OCI-LY1 (cell line): ENCODE measurements around the gene TRIM56.

ENCODE experiments used
- H2AFZ ChIP-seq: fragments of 200-600 bp; sonication (generic), shearing (Covaris generic); 2 replicates; pipeline ENCODE4 v1.6.0; 2014; ENCODE audit warnings: antibody characterized with exemption, mild to moderate bottlenecking, low read length
- H3F3A ChIP-seq: fragments of 200-600 bp; sonication (generic), shearing (Covaris generic); 2 replicates; pipeline ENCODE4 v1.6.0; 2014; ENCODE audit warnings: mild to moderate bottlenecking, antibody characterized with exemption, low read length, moderate library complexity; ENCODE audit not compliant: insufficient read depth
- H3K27ac ChIP-seq: fragments of 200-600 bp; sonication (generic); 2 replicates; pipeline ENCODE4 v1.5.1; 2014; ENCODE audit warnings: low read length, mixed run types, mild to moderate bottlenecking, low read depth; ENCODE audit not compliant: poor library complexity, severe bottlenecking
- H3K27me3 ChIP-seq: fragments of 200-600 bp; sonication (generic); 2 replicates; pipeline ENCODE4 v1.6.0; 2014; ENCODE audit warnings: antibody characterized with exemption, mild to moderate bottlenecking, low read length, moderate library complexity; ENCODE audit not compliant: insufficient read depth
- H3K36me3 ChIP-seq: fragments of 200-600 bp; sonication (generic); 2 replicates; pipeline ENCODE4 v1.6.1; 2014; ENCODE audit warnings: mild to moderate bottlenecking, antibody characterized with exemption, low read length, moderate library complexity, mixed read lengths; ENCODE audit not compliant: insufficient read depth
- H3K4me1 ChIP-seq: fragments of 200-600 bp; sonication (generic); 2 replicates; pipeline ENCODE4 v1.5.1; 2014; ENCODE audit warnings: mild to moderate bottlenecking, low read length, moderate library complexity; ENCODE audit not compliant: insufficient read depth, severe bottlenecking
- H3K4me2 ChIP-seq: fragments of 200-600 bp; sonication (generic), shearing (Covaris generic); 2 replicates; pipeline ENCODE4 v1.6.1; 2014; ENCODE audit warnings: low read length
- H3K4me3 ChIP-seq: fragments of 200-600 bp; sonication (generic); 2 replicates; pipeline ENCODE4 v1.5.1; 2014; ENCODE audit warnings: low read length, low read depth, mild to moderate bottlenecking, mixed read lengths; ENCODE audit not compliant: poor library complexity, severe bottlenecking
- H3K79me2 ChIP-seq: fragments of 200-600 bp; shearing (Covaris generic); 2 replicates; pipeline ENCODE4 v1.6.1; 2016; ENCODE audit warnings: mixed run types, low read length, mixed read lengths; ENCODE audit not compliant: insufficient read depth
- H3K9ac ChIP-seq: fragments of 200-600 bp; sonication (generic), shearing (Covaris generic); 2 replicates; pipeline ENCODE4 v1.6.1; 2014; ENCODE audit warnings: mild to moderate bottlenecking, low read length, mixed read lengths
- H3K9me2 ChIP-seq: fragments of 200-600 bp; sonication (generic), shearing (Covaris generic); 2 replicates; pipeline ENCODE4 v1.6.1; 2014; ENCODE audit warnings: low read depth, mild to moderate bottlenecking, low read length, mixed read lengths
- H3K9me3 ChIP-seq: fragments of 200-600 bp; shearing (Covaris generic); 2 replicates; pipeline ENCODE4 v1.6.1; 2014; ENCODE audit warnings: low read length, mixed read lengths
- H4K20me1 ChIP-seq: fragments of 200-600 bp; sonication (generic), shearing (Covaris generic); 2 replicates; pipeline ENCODE4 v1.6.0; 2016; ENCODE audit warnings: mild to moderate bottlenecking, low read length; ENCODE audit not compliant: insufficient read depth
- CTCF ChIP-seq: fragments of 200-600 bp; sonication (generic), shearing (Covaris generic); IDR thresholded peaks from 2 replicates; pipeline ENCODE4 v1.5.1; 2017; ENCODE audit warnings: mild to moderate bottlenecking, antibody characterized with exemption, low read length, moderate library complexity, mixed read lengths
- EZH2 ChIP-seq: fragments of 200-600 bp; sonication (generic), shearing (Covaris generic); IDR thresholded peaks from 2 replicates; pipeline ENCODE4 v1.8.0; 2017; ENCODE audit warnings: borderline replicate concordance, mixed run types, mild to moderate bottlenecking, antibody characterized with exemption, low read length, moderate library complexity, mixed read lengths

Gene TRIM56

DNA sequence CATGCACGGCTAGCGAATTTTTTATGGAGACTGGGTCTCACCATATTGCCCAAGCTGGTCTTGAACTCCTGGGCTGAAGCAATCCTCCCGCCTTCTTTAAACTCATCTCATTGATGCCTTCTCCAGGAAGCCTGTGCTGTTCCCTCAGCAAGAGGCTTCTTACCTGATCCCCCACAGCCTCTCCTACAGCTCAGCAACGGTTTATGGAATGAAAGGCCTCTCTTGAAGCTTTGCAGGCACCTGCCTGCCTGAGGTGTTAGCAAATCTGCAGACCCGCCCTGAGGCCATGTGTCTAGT lies 468 bp upstream of the TRIM56 start:
- Histone ChIP-seq H3K27me3 (no peaks in the 10 kb centered on the region), H4K20me1 (no peaks in the 10 kb centered on the region), H3K4me1 (peaks cover 15% of the 10 kb centered on the region), H3K4me2 (peak overlapping the region; percentile 86), H3F3A (no peaks in the 10 kb centered on the region), H3K4me3 (peak overlapping the region; percentile 83), H3K9ac (peak overlapping the region; percentile 92), H3K79me2 (no peaks in the 10 kb centered on the region), H3K36me3 (peaks cover 29% of the 10 kb centered on the region), H2AFZ (peak overlapping the region; percentile 17; the same call in 1 of the 2 replicates), H3K9me3 (no peaks in the 10 kb centered on the region), H3K27ac (peak overlapping the region; percentile 56), H3K9me2 (no peaks in the 10 kb centered on the region)
- TF ChIP-seq CTCF (no peak), EZH2 (no peak)

DNA sequence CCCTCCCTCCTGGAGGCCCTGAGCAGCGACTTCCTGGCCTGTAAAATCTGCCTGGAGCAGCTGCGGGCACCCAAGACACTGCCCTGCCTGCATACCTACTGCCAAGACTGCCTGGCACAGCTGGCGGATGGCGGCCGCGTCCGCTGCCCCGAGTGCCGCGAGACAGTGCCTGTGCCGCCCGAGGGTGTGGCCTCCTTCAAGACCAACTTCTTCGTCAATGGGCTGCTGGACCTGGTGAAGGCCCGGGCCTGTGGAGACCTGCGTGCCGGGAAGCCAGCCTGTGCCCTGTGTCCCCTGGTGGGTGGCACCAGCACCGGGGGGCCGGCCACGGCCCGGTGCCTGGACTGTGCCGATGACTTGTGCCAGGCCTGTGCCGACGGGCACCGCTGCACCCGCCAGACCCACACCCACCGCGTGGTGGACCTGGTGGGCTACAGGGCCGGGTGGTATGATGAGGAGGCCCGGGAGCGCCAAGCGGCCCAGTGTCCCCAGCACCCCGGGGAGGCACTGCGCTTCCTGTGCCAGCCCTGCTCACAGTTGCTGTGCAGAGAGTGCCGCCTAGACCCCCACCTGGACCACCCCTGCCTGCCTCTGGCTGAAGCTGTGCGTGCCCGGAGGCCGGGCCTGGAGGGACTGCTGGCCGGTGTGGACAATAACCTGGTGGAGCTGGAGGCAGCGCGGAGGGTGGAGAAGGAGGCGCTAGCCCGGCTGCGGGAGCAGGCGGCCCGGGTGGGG lies 2.2 kb downstream of the TRIM56 start:
- no peaks in the 10 kb centered on the region for H4K20me1 ChIP-seq
- H3K9ac ChIP-seq = no peak overlapping the region
- no peak overlapping the region for H3K4me2 ChIP-seq

GRCh38 chr7:101088069-101088425 lies 2.8 kb downstream of the TRIM56 start:
- no peaks in the 10 kb centered on the region for H3K9me3 ChIP-seq
- H3F3A ChIP-seq = no peaks in the 10 kb centered on the region
- H2AFZ ChIP-seq = no peak overlapping the region
- TF ChIP-seq EZH2 = no peak
- no peak for TF ChIP-seq CTCF
- H3K79me2 ChIP-seq = no peaks in the 10 kb centered on the region
- no peaks in the 10 kb centered on the region for H4K20me1 ChIP-seq
- no peaks in the 10 kb centered on the region for H3K9me2 ChIP-seq
- no peak overlapping the region for H3K27ac ChIP-seq
- peaks cover 40% of the 10 kb centered on the region for H3K36me3 ChIP-seq
- H3K27me3 ChIP-seq = no peaks in the 10 kb centered on the region
- H3K4me3 ChIP-seq = no peak overlapping the region
- no peak overlapping the region for H3K4me2 ChIP-seq
- H3K4me1 ChIP-seq = peaks cover 15% of the 10 kb centered on the region
- H3K9ac ChIP-seq = no peak overlapping the region

More for the DNA sequence above, 2.2 kb downstream of the TRIM56 start:
- no peaks in the 10 kb centered on the region for H3K27me3 ChIP-seq
- no peak for TF ChIP-seq EZH2
- TF ChIP-seq CTCF = no peak
- no peaks in the 10 kb centered on the region for H3K9me2 ChIP-seq
- H3K4me3 ChIP-seq = no peak overlapping the region
- peaks cover 15% of the 10 kb centered on the region for H3K4me1 ChIP-seq
- no peaks in the 10 kb centered on the region for H3K79me2 ChIP-seq
- H3K9me3 ChIP-seq = no peaks in the 10 kb centered on the region
- no peak overlapping the region for H2AFZ ChIP-seq
- H3F3A ChIP-seq = no peaks in the 10 kb centered on the region
- no peak overlapping the region for H3K27ac ChIP-seq
- H3K36me3 ChIP-seq = peaks cover 40% of the 10 kb centered on the region
